ENCODE measurements around the gene E4F1. TPM values are rescaled to one million over a fixed set of nuclear protein-coding genes. Genes with fewer than 3 reads are reported as not detected.

E4F1 gene
- total RNA-seq, 1 experiment from 2014 or later = 34.4 TPM

DNA sequence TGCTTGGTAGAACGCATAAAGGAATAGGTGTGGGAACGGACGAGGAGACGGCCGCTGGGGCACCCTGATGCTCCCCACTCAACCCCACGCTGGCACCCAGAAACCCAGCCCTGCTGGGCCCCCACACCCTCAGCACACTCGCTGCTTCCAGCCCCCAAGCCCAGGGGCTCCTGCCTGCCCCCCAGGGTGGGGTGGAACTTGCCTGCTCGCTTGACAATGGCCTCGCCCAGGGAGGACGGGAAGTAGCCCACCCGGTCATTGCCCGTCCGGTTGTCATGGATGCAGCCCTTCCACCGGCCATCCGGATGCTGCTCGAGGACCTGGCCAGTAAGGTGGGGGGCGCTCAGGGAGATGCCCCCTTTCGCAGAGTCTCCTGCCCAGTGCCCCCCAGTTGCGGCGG is 36.9 kb upstream of the E4F1 start:
- no peaks in the 10 kb centered on the region for H3K9me3 Mint-ChIP-seq
- no peak for TF ChIP-seq TEAD1 (CRISPR knock-in tag; IDR thresholded peaks at IDR 0.05)
- TF ChIP-seq, protein P1, sequence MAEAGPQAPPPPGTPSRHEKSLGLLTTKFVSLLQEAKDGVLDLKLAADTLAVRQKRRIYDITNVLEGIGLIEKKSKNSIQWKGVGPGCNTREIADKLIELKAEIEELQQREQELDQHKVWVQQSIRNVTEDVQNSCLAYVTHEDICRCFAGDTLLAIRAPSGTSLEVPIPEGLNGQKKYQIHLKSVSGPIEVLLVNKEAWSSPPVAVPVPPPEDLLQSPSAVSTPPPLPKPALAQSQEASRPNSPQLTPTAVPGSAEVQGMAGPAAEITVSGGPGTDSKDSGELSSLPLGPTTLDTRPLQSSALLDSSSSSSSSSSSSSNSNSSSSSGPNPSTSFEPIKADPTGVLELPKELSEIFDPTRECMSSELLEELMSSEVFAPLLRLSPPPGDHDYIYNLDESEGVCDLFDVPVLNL (CRISPR knock-in tag; IDR thresholded peaks at IDR 0.05; ENCODE audit: borderline replicate concordance, low read depth) = no peak
- no peak for TF ChIP-seq OVOL2 (CRISPR knock-in tag; IDR thresholded peaks at IDR 0.05; ENCODE audit: borderline replicate concordance)
- TF ChIP-seq CBFB (CRISPR knock-in tag; IDR thresholded peaks at IDR 0.05; ENCODE audit: low read depth) = no peak
- TF ChIP-seq IRF2 (CRISPR knock-in tag; IDR thresholded peaks at IDR 0.05; ENCODE audit: borderline replicate concordance, low read depth) = no peak
- TF ChIP-seq, protein P2, sequence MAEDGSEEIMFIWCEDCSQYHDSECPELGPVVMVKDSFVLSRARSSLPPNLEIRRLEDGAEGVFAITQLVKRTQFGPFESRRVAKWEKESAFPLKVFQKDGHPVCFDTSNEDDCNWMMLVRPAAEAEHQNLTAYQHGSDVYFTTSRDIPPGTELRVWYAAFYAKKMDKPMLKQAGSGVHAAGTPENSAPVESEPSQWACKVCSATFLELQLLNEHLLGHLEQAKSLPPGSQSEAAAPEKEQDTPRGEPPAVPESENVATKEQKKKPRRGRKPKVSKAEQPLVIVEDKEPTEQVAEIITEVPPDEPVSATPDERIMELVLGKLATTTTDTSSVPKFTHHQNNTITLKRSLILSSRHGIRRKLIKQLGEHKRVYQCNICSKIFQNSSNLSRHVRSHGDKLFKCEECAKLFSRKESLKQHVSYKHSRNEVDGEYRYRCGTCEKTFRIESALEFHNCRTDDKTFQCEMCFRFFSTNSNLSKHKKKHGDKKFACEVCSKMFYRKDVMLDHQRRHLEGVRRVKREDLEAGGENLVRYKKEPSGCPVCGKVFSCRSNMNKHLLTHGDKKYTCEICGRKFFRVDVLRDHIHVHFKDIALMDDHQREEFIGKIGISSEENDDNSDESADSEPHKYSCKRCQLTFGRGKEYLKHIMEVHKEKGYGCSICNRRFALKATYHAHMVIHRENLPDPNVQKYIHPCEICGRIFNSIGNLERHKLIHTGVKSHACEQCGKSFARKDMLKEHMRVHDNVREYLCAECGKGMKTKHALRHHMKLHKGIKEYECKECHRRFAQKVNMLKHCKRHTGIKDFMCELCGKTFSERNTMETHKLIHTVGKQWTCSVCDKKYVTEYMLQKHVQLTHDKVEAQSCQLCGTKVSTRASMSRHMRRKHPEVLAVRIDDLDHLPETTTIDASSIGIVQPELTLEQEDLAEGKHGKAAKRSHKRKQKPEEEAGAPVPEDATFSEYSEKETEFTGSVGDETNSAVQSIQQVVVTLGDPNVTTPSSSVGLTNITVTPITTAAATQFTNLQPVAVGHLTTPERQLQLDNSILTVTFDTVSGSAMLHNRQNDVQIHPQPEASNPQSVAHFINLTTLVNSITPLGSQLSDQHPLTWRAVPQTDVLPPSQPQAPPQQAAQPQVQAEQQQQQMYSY (CRISPR knock-in tag; IDR thresholded peaks at IDR 0.05) = no peak
- no peak for TF ChIP-seq ZNF671 (CRISPR knock-in tag; IDR thresholded peaks at IDR 0.05)
- no peak for TF ChIP-seq MXD4 (CRISPR knock-in tag; IDR thresholded peaks at IDR 0.05; ENCODE audit: borderline replicate concordance)
- TF ChIP-seq, protein P3, sequence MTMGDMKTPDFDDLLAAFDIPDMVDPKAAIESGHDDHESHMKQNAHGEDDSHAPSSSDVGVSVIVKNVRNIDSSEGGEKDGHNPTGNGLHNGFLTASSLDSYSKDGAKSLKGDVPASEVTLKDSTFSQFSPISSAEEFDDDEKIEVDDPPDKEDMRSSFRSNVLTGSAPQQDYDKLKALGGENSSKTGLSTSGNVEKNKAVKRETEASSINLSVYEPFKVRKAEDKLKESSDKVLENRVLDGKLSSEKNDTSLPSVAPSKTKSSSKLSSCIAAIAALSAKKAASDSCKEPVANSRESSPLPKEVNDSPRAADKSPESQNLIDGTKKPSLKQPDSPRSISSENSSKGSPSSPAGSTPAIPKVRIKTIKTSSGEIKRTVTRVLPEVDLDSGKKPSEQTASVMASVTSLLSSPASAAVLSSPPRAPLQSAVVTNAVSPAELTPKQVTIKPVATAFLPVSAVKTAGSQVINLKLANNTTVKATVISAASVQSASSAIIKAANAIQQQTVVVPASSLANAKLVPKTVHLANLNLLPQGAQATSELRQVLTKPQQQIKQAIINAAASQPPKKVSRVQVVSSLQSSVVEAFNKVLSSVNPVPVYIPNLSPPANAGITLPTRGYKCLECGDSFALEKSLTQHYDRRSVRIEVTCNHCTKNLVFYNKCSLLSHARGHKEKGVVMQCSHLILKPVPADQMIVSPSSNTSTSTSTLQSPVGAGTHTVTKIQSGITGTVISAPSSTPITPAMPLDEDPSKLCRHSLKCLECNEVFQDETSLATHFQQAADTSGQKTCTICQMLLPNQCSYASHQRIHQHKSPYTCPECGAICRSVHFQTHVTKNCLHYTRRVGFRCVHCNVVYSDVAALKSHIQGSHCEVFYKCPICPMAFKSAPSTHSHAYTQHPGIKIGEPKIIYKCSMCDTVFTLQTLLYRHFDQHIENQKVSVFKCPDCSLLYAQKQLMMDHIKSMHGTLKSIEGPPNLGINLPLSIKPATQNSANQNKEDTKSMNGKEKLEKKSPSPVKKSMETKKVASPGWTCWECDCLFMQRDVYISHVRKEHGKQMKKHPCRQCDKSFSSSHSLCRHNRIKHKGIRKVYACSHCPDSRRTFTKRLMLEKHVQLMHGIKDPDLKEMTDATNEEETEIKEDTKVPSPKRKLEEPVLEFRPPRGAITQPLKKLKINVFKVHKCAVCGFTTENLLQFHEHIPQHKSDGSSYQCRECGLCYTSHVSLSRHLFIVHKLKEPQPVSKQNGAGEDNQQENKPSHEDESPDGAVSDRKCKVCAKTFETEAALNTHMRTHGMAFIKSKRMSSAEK (CRISPR knock-in tag; IDR thresholded peaks at IDR 0.05; ENCODE audit: borderline replicate concordance) = no peak
- no peaks in the 10 kb centered on the region for H3K36me3 Mint-ChIP-seq
- ATAC-seq (no peak), DNase-seq (ENCODE audit: low spot score) (no peak)
- ChIA-PET POLR2A (no interaction called here), CTCF (interaction anchor here (5.7 kb wide), 1 partner anchor 8 kb away, joined by 24 read pairs; no protein-coding TSS in a partner anchor)
- H3K27ac Mint-ChIP-seq = no peak overlapping the region
- H3K27me3 Mint-ChIP-seq (ENCODE audit: low read depth) = no peaks in the 10 kb centered on the region
- H3K4me1 Mint-ChIP-seq = 0 out of 2 replicates have a peak, but pooled peaks cover 3% of the 10 kb centered on the region
- no peak overlapping the region for H3K4me3 Mint-ChIP-seq

DNA sequence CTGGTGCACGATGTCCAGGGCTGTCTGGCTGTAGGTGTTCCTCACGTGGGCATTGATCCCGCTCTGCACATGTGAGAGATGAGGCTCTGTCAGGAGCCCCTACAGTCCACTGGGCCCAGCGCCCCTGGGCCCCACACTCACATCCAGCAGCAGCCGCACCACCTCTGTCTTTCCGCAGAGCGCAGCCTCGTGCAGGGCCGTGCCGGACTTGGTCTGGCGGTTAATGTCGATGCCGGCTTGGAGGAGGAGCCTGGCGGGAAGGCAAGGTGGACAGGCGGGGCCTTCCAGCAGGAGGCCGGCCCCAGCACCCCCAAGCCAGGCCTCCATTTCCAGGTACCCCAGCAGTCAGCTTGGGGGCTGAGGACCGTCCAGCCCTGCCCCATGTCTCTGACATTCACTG is 36.2 kb upstream of the E4F1 start:
- no peaks in the 10 kb centered on the region for H3K36me3 Mint-ChIP-seq
- ATAC-seq = peak; percentile 22
- ChIA-PET POLR2A (no interaction called here), CTCF (interaction anchor here (1.0 kb wide), 1 partner anchor 314 kb away, joined by 4 read pairs; no protein-coding TSS in a partner anchor)
- H3K27ac Mint-ChIP-seq = no peak overlapping the region
- H3K4me1 Mint-ChIP-seq = no peaks in the 10 kb centered on the region
- no peak for DNase-seq (ENCODE audit: low spot score)
- H3K4me3 Mint-ChIP-seq = no peak overlapping the region
- no peaks in the 10 kb centered on the region for H3K9me3 Mint-ChIP-seq
- no peaks in the 10 kb centered on the region for H3K27me3 Mint-ChIP-seq (ENCODE audit: low read depth)
- TF ChIP-seq NR1H2 (CRISPR knock-in tag; IDR thresholded peaks at IDR 0.05) = no peak
- TF ChIP-seq, protein P4, sequence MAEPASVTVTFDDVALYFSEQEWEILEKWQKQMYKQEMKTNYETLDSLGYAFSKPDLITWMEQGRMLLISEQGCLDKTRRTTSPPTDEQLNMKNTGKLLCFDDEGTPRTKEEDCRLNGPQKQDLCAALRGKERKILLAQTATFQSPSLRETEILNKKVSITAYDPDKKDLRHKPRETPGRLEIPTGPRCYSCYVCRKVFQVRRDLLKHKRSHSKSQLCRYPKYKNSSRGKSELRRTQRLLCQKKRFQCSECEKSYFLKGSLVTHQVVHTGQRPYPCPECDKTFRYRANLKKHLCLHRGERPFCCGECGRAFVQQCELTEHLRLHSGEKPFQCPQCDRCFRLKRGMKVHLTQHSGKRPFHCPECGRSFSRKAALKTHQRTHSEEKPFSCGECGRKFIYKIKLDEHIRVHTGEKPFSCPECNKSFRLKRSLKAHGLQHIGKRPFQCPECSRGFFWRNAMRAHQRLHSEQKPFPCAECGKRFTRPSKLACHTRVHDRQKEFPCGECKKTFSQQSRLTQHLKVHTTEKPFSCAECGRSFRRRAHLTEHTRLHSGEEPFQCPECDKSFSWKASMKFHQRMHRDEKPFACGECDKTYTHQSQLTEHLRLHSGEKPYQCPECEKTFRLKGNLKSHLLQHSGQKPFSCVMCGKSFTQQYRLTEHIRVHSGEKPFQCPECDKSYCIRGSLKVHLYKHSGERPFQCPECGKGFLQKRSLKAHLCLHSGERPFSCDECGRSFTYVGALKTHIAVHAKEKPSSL (CRISPR knock-in tag; conservative IDR thresholded peaks at IDR 0.05) = no peak
- no peak for TF ChIP-seq CBFB (CRISPR knock-in tag; IDR thresholded peaks at IDR 0.05; ENCODE audit: low read depth)
- TF ChIP-seq, protein P5, sequence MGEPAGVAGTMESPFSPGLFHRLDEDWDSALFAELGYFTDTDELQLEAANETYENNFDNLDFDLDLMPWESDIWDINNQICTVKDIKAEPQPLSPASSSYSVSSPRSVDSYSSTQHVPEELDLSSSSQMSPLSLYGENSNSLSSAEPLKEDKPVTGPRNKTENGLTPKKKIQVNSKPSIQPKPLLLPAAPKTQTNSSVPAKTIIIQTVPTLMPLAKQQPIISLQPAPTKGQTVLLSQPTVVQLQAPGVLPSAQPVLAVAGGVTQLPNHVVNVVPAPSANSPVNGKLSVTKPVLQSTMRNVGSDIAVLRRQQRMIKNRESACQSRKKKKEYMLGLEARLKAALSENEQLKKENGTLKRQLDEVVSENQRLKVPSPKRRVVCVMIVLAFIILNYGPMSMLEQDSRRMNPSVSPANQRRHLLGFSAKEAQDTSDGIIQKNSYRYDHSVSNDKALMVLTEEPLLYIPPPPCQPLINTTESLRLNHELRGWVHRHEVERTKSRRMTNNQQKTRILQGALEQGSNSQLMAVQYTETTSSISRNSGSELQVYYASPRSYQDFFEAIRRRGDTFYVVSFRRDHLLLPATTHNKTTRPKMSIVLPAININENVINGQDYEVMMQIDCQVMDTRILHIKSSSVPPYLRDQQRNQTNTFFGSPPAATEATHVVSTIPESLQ (CRISPR knock-in tag; IDR thresholded peaks at IDR 0.05) = no peak
- no peak for TF ChIP-seq MYBL2 (CRISPR knock-in tag; IDR thresholded peaks at IDR 0.05)
- TF ChIP-seq, protein P6, sequence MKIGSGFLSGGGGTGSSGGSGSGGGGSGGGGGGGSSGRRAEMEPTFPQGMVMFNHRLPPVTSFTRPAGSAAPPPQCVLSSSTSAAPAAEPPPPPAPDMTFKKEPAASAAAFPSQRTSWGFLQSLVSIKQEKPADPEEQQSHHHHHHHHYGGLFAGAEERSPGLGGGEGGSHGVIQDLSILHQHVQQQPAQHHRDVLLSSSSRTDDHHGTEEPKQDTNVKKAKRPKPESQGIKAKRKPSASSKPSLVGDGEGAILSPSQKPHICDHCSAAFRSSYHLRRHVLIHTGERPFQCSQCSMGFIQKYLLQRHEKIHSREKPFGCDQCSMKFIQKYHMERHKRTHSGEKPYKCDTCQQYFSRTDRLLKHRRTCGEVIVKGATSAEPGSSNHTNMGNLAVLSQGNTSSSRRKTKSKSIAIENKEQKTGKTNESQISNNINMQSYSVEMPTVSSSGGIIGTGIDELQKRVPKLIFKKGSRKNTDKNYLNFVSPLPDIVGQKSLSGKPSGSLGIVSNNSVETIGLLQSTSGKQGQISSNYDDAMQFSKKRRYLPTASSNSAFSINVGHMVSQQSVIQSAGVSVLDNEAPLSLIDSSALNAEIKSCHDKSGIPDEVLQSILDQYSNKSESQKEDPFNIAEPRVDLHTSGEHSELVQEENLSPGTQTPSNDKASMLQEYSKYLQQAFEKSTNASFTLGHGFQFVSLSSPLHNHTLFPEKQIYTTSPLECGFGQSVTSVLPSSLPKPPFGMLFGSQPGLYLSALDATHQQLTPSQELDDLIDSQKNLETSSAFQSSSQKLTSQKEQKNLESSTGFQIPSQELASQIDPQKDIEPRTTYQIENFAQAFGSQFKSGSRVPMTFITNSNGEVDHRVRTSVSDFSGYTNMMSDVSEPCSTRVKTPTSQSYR (CRISPR knock-in tag; IDR thresholded peaks at IDR 0.05) = no peak
- TF ChIP-seq PRRX2 (CRISPR knock-in tag; IDR thresholded peaks at IDR 0.05) = no peak
- TF ChIP-seq, protein P7, sequence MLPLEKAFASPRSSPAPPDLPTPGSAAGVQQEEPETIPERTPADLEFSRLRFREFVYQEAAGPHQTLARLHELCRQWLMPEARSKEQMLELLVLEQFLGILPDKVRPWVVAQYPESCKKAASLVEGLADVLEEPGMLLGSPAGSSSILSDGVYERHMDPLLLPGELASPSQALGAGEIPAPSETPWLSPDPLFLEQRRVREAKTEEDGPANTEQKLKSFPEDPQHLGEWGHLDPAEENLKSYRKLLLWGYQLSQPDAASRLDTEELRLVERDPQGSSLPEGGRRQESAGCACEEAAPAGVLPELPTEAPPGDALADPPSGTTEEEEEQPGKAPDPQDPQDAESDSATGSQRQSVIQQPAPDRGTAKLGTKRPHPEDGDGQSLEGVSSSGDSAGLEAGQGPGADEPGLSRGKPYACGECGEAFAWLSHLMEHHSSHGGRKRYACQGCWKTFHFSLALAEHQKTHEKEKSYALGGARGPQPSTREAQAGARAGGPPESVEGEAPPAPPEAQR (CRISPR knock-in tag; IDR thresholded peaks at IDR 0.05) = no peak
- no peak for TF ChIP-seq JAZF1 (CRISPR knock-in tag; IDR thresholded peaks at IDR 0.05)
